Activated T-helper 2 cell treated with anti-CD3 and anti-CD28 coated beads, Interferon-gamma antibody, Interleukin-2, Interleukin-4, amounts not matched to agents 10 μg/mL and 5 μg/mL and 100 μg/mL, durations not matched to agents 14 hours and 24 hours and 36 hours (primary cell): ENCODE data around the gene PPP1R14C. TPM values are rescaled to one million over a fixed set of nuclear protein-coding genes. Genes with fewer than 3 reads are reported as not detected.

Experiments
- DNase-seq: peaks from one replicate; pipeline ENCODE4 v3.0.0; 2021; ENCODE audit warnings: low spot score
- H3K27ac Mint-ChIP-seq: one replicate; pipeline ENCODE4 v1.8.0; 2021; ENCODE audit warnings: mixed read lengths
- H3K27me3 Mint-ChIP-seq: one replicate; pipeline ENCODE4 v1.8.0; 2021; ENCODE audit warnings: low read depth, mixed read lengths
- H3K36me3 Mint-ChIP-seq: one replicate; pipeline ENCODE4 v1.8.0; 2021; ENCODE audit warnings: low read depth, mixed read lengths
- H3K4me1 Mint-ChIP-seq: one replicate; pipeline ENCODE4 v1.8.0; 2021; ENCODE audit warnings: low read depth, mixed read lengths
- H3K4me3 Mint-ChIP-seq: one replicate; pipeline ENCODE4 v1.8.0; 2021; ENCODE audit warnings: low read depth, mild to moderate bottlenecking, moderate library complexity, mixed read lengths
- H3K9me3 Mint-ChIP-seq: one replicate; pipeline ENCODE4 v1.8.0; 2021; ENCODE audit warnings: mixed read lengths
- intact Hi-C: fragments of 100-400 bp; cut with micrococcal nuclease; formaldehyde crosslinking; loops from one replicate; pipeline ENCODE4 v1.15.1; 2023
- total RNA-seq: library from RNA; stranded (reverse); gene quantifications from 2 replicates; pipeline ENCODE4 v1.2.3, GENCODE V29; 2022

PPP1R14C gene
- total RNA-seq, 1 donor from 2014 or later, result 0.23 TPM

- no peak for DNase-seq
- no peaks in the 10 kb centered on the region for H3K4me1 Mint-ChIP-seq
- H3K27me3 Mint-ChIP-seq, result peaks cover 39% of the 10 kb centered on the region
- H3K36me3 Mint-ChIP-seq, result no peaks in the 10 kb centered on the region
- intact Hi-C loops, result no loop called here
- H3K9me3 Mint-ChIP-seq, result no peaks in the 10 kb centered on the region
- no peak overlapping the region for H3K27ac Mint-ChIP-seq
- no peak overlapping the region for H3K4me3 Mint-ChIP-seq
These were observed 49.0 kb downstream of the PPP1R14C start for GRCh38 chr6:150191809-150192208.

- Mint-ChIP-seq H3K9me3 (no peaks in the 10 kb centered on the region), H3K27me3 (peaks cover 35% of the 10 kb centered on the region), H3K36me3 (no peaks in the 10 kb centered on the region), H3K4me3 (no peak overlapping the region), H3K27ac (no peak overlapping the region), H3K4me1 (no peaks in the 10 kb centered on the region)
- no peak for DNase-seq
- intact Hi-C loops, result no loop called here
These were observed 51.4 kb downstream of the PPP1R14C start for GRCh38 chr6:150194195-150194594.

GRCh38 chr6:150195996-150196417, 53.2 kb downstream of the PPP1R14C start:
- intact Hi-C loops, result no loop called here
- DNase-seq, result no peak
- no peak overlapping the region for H3K4me3 Mint-ChIP-seq
- no peak overlapping the region for H3K27ac Mint-ChIP-seq
- H3K4me1 Mint-ChIP-seq, result no peaks in the 10 kb centered on the region
- H3K36me3 Mint-ChIP-seq, result no peaks in the 10 kb centered on the region
- peaks cover 26% of the 10 kb centered on the region for H3K27me3 Mint-ChIP-seq
- H3K9me3 Mint-ChIP-seq, result no peaks in the 10 kb centered on the region

- H3K4me3 Mint-ChIP-seq, result no peak overlapping the region
- intact Hi-C loops, result no loop called here
These were observed 54.3 kb downstream of the PPP1R14C start for GRCh38 chr6:150196942-150197745.

DNA sequence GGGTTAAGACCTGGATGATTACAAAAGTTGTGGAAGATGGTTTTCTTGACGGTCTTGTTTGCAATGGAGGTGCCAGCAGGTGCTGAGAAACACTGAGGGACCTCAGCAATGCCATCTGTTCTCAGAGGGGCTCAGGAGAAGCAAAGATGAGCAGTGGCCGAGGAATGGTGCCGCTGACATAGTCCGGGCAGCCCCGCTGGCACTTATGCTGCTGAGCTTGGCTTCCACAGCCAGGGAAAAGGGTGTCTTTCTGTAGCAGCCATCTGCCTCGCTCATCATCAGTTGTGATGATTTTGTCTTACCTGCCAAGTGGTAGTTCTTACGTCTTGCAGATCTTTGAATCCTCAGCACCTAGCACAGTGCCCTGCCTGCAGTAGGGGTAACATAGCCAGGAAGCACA, 55.7 kb downstream of the PPP1R14C start:
- H3K4me3 Mint-ChIP-seq, result no peak overlapping the region
- intact Hi-C loops, result no loop called here
- no peaks in the 10 kb centered on the region for H3K36me3 Mint-ChIP-seq
- H3K9me3 Mint-ChIP-seq, result no peaks in the 10 kb centered on the region
- no peak overlapping the region for H3K27ac Mint-ChIP-seq
- H3K4me1 Mint-ChIP-seq, result peaks cover 2% of the 10 kb centered on the region
- H3K27me3 Mint-ChIP-seq, result peaks cover 19% of the 10 kb centered on the region
- no peak for DNase-seq

More at GRCh38 chr6:150196942-150197745, 54.3 kb downstream of the PPP1R14C start:
- H3K27ac Mint-ChIP-seq, result no peak overlapping the region
- H3K9me3 Mint-ChIP-seq, result no peaks in the 10 kb centered on the region
- no peak for DNase-seq
- H3K27me3 Mint-ChIP-seq, result peaks cover 22% of the 10 kb centered on the region
- no peaks in the 10 kb centered on the region for H3K4me1 Mint-ChIP-seq
- no peaks in the 10 kb centered on the region for H3K36me3 Mint-ChIP-seq

DNA sequence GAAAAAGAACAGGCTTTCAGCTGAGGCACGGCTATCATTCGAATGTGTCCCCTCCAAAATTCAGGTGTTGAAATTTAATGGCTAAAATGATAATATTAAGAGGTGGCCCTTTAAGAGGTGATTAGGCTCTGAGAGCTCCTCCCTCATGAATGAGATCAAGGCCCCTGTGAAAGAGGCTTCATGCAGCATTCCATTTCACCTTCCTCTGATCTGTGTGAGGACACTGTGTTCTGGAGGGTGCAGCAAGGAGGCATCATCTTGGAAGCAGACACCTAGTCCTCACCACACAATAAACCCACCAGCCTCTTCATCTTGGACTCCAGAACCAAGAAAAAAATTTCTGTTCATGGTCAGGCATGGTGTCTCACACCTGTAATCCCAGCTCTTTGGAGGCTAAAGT, 56.4 kb downstream of the PPP1R14C start:
- no peak for DNase-seq
- Mint-ChIP-seq H3K36me3 (no peaks in the 10 kb centered on the region), H3K4me1 (peaks cover 2% of the 10 kb centered on the region), H3K27me3 (peaks cover 16% of the 10 kb centered on the region), H3K27ac (no peak overlapping the region), H3K4me3 (no peak overlapping the region), H3K9me3 (no peaks in the 10 kb centered on the region)
- intact Hi-C loops, result no loop called here

GRCh38 chr6:150200428-150201100, 57.7 kb downstream of the PPP1R14C start:
- Mint-ChIP-seq H3K9me3 (no peaks in the 10 kb centered on the region), H3K4me3 (no peak overlapping the region)
- intact Hi-C loops, result no loop called here

GRCh38 chr6:150201285-150201684, 58.4 kb downstream of the PPP1R14C start:
- no peak for DNase-seq
- no peaks in the 10 kb centered on the region for H3K36me3 Mint-ChIP-seq
- H3K9me3 Mint-ChIP-seq, result no peaks in the 10 kb centered on the region
- no peak overlapping the region for H3K27ac Mint-ChIP-seq
- intact Hi-C loops, result no loop called here
- peaks cover 2% of the 10 kb centered on the region for H3K4me1 Mint-ChIP-seq
- no peak overlapping the region for H3K4me3 Mint-ChIP-seq
- peaks cover 13% of the 10 kb centered on the region for H3K27me3 Mint-ChIP-seq

More at GRCh38 chr6:150200428-150201100, 57.7 kb downstream of the PPP1R14C start:
- DNase-seq, result no peak
- H3K27me3 Mint-ChIP-seq, result peaks cover 14% of the 10 kb centered on the region
- H3K4me1 Mint-ChIP-seq, result peaks cover 2% of the 10 kb centered on the region
- H3K36me3 Mint-ChIP-seq, result no peaks in the 10 kb centered on the region
- no peak overlapping the region for H3K27ac Mint-ChIP-seq

DNA sequence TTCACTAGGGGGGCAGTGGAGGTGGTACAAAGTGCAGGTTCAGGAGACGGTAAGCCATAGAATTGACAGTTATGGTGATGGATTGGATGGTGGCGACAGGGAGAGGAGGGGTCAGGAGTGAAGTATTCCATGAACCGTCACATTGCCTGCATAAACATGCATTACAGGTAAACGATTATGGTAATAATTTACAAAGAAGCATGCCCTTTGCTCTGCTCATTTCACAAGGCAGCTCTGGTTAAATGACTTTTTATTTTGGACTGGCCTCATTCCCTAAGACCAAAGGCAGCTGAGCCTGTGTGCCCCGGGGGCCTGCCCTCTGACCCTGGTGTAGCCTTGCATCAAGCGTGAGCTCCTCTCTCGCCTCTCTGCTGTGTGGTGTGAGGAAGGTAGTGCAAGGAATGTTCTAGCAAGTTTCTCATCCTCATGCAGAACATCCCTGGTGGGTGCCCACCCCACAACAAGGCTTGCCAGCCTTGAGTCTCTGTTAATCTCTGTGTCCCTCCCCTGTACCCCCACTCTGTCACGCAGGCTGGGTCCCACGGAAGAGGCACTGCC, 59.0 kb downstream of the PPP1R14C start:
- DNase-seq, result no peak
- H3K9me3 Mint-ChIP-seq, result no peaks in the 10 kb centered on the region
- intact Hi-C loops, result no loop called here
- peaks cover 2% of the 10 kb centered on the region for H3K4me1 Mint-ChIP-seq
- no peak overlapping the region for H3K4me3 Mint-ChIP-seq
- no peak overlapping the region for H3K27ac Mint-ChIP-seq
- peaks cover 9% of the 10 kb centered on the region for H3K27me3 Mint-ChIP-seq
- no peaks in the 10 kb centered on the region for H3K36me3 Mint-ChIP-seq

DNA sequence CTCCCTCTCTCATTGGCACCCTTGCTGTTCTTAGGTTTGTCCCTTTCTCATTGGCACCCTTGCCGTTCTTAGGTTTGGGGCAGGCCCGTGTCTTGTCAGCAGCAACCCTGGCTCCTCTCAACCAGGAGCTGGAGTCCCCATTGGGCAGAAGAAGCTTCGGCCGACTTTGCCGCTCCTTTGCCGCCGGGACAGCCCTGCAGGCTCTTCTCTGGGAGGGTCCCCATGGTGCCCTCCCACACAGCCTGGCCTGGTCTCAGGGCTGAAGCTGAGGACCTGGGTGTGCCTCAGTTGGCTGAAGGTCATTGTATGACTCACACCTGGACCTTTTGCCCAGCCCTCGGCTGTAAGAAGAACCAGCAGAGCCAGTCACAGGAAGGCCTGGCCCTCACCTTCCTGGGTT, 59.6 kb downstream of the PPP1R14C start:
- Mint-ChIP-seq H3K9me3 (no peaks in the 10 kb centered on the region), H3K36me3 (no peaks in the 10 kb centered on the region), H3K27me3 (peaks cover 9% of the 10 kb centered on the region), H3K27ac (no peak overlapping the region), H3K4me3 (no peak overlapping the region), H3K4me1 (peaks cover 2% of the 10 kb centered on the region)
- no peak for DNase-seq
- intact Hi-C loops, result no loop called here

DNA sequence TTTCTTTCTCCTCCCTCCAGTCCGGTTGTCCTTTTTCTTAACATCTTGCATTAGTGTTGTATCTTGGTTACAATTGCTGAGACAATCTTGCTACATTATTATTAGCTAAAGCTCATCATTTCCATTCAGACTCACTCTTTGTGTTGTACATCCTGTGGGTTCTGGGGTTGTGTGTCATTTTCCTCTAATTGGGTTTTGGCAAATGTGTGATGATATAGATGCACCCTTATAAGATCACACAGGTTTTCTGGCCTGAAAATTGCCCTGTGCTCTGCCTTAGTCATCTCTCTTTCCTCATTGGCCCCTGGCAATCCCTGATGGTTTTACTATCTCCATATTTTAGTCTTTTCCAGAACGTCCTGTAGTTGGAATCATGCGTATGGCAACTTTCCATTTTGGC, 60.1 kb downstream of the PPP1R14C start:
- H3K4me3 Mint-ChIP-seq, result no peak overlapping the region
- peaks cover 9% of the 10 kb centered on the region for H3K27me3 Mint-ChIP-seq
- H3K36me3 Mint-ChIP-seq, result no peaks in the 10 kb centered on the region
- no peak for DNase-seq
- no peaks in the 10 kb centered on the region for H3K9me3 Mint-ChIP-seq
- H3K4me1 Mint-ChIP-seq, result peaks cover 2% of the 10 kb centered on the region
- H3K27ac Mint-ChIP-seq, result no peak overlapping the region
- intact Hi-C loops, result no loop called here

DNA sequence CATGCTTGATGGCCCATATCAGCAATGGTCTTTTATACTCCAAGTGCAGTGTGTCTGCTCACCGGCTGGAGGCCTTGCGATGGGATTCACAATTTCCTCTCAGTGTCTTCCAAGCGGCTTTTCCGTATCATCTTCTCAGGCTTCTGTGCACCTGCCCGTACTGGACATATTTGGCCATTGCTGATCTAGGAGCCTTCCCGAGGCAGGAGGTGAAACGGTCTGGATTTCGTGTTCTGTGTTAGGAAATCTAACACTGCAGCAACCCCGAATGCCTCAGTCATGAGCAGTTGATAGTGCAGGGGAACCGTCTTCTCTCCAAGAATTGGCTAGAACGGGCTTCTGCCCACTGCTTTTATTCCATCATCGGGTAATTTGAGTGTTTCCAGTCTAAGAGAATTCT, 60.5 kb downstream of the PPP1R14C start:
- no peaks in the 10 kb centered on the region for H3K36me3 Mint-ChIP-seq
- H3K27me3 Mint-ChIP-seq, result peaks cover 9% of the 10 kb centered on the region
- no peak for DNase-seq
- no peak overlapping the region for H3K4me3 Mint-ChIP-seq
- H3K27ac Mint-ChIP-seq, result no peak overlapping the region
- intact Hi-C loops, result no loop called here
- no peaks in the 10 kb centered on the region for H3K9me3 Mint-ChIP-seq
- peaks cover 2% of the 10 kb centered on the region for H3K4me1 Mint-ChIP-seq
